Hematopoietic multipotent progenitor cell treated with erythropoietin and hydrocortisone succinate and interleukin-3 and kit ligand, for 15 days (in vitro differentiated cells): ENCODE results near the gene LOXL3.

Experiments used
- DNase-seq: peaks from one replicate; pipeline ENCODE4 v3.0.0-alpha.2; 2015; ENCODE audit warnings: low spot score

The LOXL3 gene

GRCh38 chr2:74526649-74527230 lies 27.0 kb downstream of the LOXL3 start:
- no peak for DNase-seq

GRCh38 chr2:74525717-74526648 lies 27.8 kb downstream of the LOXL3 start, which contains the start of gene DQX1:
DQX1 (minus strand) TSS chr2:74526231; CDS start chr2:74525729, 502 bp downstream.
- DNase-seq = peak; percentile 39

GRCh38 chr2:74524955-74525716 lies 28.6 kb downstream of the LOXL3 start:
- DNase-seq = no peak

DNA sequence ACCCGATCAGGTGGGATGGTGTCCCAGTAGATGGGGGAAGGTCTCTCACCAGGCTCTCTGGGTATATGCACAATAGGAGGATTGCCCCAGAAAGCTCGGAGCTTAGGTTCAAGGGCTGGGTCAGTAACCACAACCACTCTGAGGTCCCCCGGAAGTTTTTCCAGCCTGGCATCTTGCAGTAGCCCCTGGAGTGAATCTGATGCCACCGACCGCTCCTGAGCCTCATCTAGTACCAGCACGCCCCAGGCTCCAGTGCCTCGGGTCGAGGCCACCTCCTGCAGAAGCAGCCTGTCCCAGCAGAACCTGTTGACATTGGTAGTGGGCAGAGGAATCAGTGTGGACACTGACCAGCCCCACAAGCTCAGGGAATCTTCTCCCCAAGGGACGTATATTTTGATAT lies 29.7 kb downstream of the LOXL3 start:
- DNase-seq = no peak

DNA sequence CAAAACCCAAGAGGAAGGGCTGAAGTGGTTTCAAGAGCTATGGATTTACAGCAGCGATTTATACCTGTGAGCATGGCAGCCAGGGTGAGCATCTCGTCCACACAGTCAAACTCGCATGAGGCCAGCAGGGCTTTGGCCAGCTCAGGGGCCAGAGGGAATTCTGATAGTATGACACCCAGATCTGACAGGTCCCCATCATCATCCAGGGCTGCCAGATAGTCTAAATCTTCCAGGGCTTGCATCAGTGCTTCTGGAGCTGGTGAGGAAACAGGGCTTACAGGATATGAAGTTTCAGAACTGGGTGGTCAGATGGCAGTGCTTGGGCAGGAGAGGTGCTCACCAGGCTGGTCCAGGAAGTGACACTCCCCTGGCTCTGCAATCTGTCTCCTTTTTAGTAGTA lies 31.2 kb downstream of the LOXL3 start:
- no peak for DNase-seq

DNA sequence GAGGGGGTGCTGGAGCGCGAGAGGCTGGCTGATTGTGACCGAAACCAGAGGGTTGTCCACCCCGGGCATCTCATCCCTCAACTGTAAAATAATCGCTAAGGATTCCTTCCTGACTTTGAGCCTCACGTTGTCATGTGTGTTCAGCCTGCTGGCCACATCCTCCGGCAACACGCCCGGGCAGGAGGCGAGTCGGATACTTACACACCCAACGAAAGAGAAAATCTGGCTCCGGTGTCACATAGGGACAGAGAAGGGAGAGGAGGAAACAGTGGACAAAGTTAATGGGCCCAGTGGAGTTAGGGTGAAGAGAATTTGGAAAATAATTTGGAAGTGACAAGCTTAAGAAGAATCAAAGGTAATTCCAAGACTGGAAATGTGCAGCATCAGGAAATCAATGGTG lies 37.1 kb downstream of the LOXL3 start:
- DNase-seq = no peak

DNA sequence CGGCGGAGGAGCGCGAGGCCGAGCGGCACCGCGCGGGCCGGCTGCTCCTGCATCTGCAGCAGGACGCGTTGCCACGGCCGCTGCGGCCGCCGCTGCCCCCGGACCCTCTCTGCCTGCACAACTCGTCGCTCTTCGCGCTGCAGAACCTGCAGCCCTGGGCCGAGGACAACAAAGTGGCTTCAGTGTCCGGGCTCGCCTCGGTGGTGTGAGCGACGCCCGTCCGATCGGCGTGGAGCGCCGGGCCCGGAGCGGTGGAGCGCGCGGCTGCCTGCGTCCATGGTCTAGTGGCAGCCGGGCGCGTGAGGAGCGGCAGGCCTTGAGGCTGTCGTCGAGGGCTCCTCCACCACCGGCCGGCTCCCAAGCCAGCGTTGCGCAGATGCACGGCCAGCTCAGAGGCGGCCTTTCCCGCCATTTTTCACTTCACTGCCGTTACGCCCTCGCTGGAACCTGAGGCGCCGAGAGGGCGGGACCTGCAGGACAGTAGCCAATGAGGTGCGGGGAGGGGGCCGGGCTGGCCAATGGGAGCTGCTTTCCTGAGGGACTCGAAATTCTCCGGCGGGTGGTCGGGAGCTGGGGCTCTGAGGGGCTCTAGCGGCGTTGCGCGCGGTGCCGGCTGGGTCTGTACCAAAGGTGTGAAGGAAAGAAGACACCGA lies 37.6 kb downstream of the LOXL3 start:
- DNase-seq = peak; percentile 76

GRCh38 chr2:74515271-74515980 lies 38.3 kb downstream of the LOXL3 start:
- DNase-seq = no peak

- no peak for DNase-seq
These were observed 39.1 kb downstream of the LOXL3 start, which contains the start of gene TLX2 for GRCh38 chr2:74514368-74515270. TLX2 (plus strand) TSS chr2:74514450; CDS start chr2:74514807, 357 bp downstream.

DNA sequence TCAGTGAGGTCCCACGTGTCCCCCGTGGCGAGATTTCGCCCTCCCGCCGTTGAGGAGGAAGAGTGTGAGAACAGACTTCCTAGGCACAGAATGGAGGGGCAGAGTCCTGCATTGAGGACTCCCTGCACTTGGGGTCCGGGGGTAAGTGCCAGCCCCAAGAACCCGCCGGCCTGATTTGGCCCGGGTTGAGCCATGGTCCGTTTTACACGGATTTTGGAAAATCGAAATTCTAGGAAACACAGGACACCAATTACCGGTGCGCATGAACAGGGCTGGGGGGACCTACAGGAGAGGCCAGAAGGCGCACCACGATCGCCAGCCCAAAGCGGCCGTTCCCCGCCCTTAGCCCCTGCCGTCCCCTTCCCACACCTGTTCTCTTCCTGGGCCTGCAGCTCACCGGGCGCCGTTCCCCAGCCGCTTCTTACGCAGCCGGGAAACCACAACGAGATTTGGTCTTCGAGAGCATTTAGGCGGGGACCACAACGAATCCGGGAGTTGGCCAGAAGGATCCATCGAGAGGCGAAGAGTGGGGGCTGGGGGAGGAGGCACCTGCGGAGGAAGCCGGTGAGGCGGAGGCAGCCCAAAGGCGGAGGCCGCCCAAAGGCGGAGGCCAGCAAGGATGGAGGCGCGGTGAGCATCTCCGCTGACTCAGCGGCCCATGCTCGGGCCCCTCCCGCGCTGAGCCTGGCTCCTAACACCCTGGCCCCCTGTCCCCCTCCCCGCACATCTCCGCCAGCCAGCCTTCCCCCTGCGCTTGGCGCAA lies 40.0 kb downstream of the LOXL3 start:
- DNase-seq = no peak

DNA sequence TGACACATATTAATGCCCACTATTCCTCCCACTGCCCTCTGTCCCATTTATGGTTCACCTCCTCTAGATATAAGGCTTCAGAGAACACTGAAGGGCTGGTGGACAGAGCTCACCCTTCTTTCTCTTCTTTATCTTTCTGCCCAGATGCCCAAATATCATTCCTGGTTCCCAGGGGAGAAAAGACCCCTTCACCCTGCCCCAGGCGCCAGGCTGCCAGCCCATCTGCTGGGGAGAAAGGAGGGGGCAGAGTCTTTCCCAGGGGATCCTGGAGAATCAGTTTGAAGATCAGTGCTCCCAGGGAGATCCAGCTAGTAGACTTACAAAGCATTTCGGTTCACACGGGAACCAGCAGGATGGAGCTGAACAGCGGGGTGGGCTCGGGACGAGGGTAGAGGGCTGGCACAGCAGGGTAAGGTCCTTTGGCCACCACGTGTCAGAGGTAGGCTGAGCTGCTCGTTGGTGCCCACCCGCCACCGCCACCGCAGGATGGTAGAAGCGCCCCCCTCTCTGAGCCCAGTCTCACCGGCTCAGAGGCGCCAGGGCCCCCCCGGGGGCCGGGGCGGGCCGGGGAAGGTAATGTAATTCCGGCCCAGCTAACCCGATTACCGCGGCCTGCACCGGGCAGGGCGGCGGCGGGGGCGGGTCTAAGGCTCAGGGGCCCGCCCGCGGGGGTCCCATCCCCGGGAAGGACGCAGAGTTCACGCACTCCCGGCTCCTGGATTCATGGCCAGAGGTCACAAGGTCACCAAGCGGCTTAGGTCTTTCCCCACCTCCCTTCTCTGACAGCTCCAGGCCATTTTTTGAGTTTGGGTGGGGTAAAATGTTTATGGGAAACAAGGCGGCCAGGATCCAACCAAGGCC lies 40.8 kb downstream of the LOXL3 start:
- no peak for DNase-seq

- DNase-seq = no peak
These were observed 42.4 kb downstream of the LOXL3 start for GRCh38 chr2:74511104-74511989.

- no peak for DNase-seq
These were observed 43.5 kb downstream of the LOXL3 start for GRCh38 chr2:74510272-74510671.

GRCh38 chr2:74507926-74508520 lies 45.7 kb downstream of the LOXL3 start:
- DNase-seq = no peak

- DNase-seq = peak; percentile 99
These were observed 46.4 kb downstream of the LOXL3 start, which contains the start of gene PCGF1 for GRCh38 chr2:74507145-74507925. PCGF1 (minus strand) TSS chr2:74507695; CDS start chr2:74507668, 27 bp downstream.
